ENCODE data around the gene PCNA.
"Not testable (repeated sequence)": the region's sequence is repeated elsewhere in the genome, so short reads cannot be mapped to it uniquely, and the experiment has no call there.

The PCNA gene

GRCh38 chr20:5078399-5078958, 41.3 kb downstream of the PCNA start:
- H3K4me1 ChIP-seq (ENCODE audit: insufficient read depth, low read length, poor library complexity, severe bottlenecking), result no peaks in the 10 kb centered on the region
- H3K79me2 ChIP-seq (ENCODE audit: insufficient read depth, low read length), result no peaks in the 10 kb centered on the region
- no peak overlapping the region for H3K4me3 ChIP-seq (ENCODE audit: low read length, poor library complexity, severe bottlenecking)
- no peaks in the 10 kb centered on the region for H3F3A ChIP-seq (ENCODE audit: low read depth)
- no peak overlapping the region for H2AFZ ChIP-seq (ENCODE audit: low read length)
- no peaks in the 10 kb centered on the region for H3K9me2 ChIP-seq (replicated peaks; ENCODE audit: low read depth, low read length)
- no peaks in the 10 kb centered on the region for H3K27me3 ChIP-seq (ENCODE audit: insufficient read depth, low read length, poor library complexity, severe bottlenecking)
- H3K9ac ChIP-seq (ENCODE audit: low read depth, low read length, poor library complexity, severe bottlenecking), result no peak overlapping the region
- no peaks in the 10 kb centered on the region for H4K20me1 ChIP-seq (ENCODE audit: insufficient read depth, low read length, poor library complexity, severe bottlenecking)
- H3K9me3 ChIP-seq (ENCODE audit: insufficient read depth, low read depth, low read length), result no peaks in the 10 kb centered on the region
- no peaks in the 10 kb centered on the region for H3K36me3 ChIP-seq (ENCODE audit: insufficient read depth, low read length)
- H3K4me2 ChIP-seq (ENCODE audit: low read depth, low read length, poor library complexity, severe bottlenecking), result peak overlapping the region; percentile 12
- TF ChIP-seq EZH2phosphoT487 (IDR thresholded peaks at IDR 0.05; ENCODE audit: borderline replicate concordance), result no peak
- TF ChIP-seq CTCF (conservative IDR thresholded peaks at IDR 0.05; ENCODE audit: low read length), result no peak

- H3K9me2 ChIP-seq (replicated peaks; ENCODE audit: low read depth, low read length), result no peaks in the 10 kb centered on the region
- no peaks in the 10 kb centered on the region for H3K79me2 ChIP-seq (ENCODE audit: insufficient read depth, low read length)
- no peak overlapping the region for H3K9ac ChIP-seq (ENCODE audit: low read depth, low read length, poor library complexity, severe bottlenecking)
- no peaks in the 10 kb centered on the region for H3K36me3 ChIP-seq (ENCODE audit: insufficient read depth, low read length)
- H3F3A ChIP-seq (ENCODE audit: low read depth), result no peaks in the 10 kb centered on the region
- H3K9me3 ChIP-seq (ENCODE audit: insufficient read depth, low read depth, low read length), result no peaks in the 10 kb centered on the region
- peak overlapping the region; percentile 12 for H3K4me2 ChIP-seq (ENCODE audit: low read depth, low read length, poor library complexity, severe bottlenecking)
- H4K20me1 ChIP-seq (ENCODE audit: insufficient read depth, low read length, poor library complexity, severe bottlenecking), result no peaks in the 10 kb centered on the region
- no peak for TF ChIP-seq CTCF (conservative IDR thresholded peaks at IDR 0.05; ENCODE audit: low read length)
- H2AFZ ChIP-seq (ENCODE audit: low read length), result peak overlapping the region; percentile 25; the same call in 1 of the 2 replicates
- H3K27me3 ChIP-seq (ENCODE audit: insufficient read depth, low read length, poor library complexity, severe bottlenecking), result no peaks in the 10 kb centered on the region
- H3K4me3 ChIP-seq (ENCODE audit: low read length, poor library complexity, severe bottlenecking), result no peak overlapping the region
- H3K4me1 ChIP-seq (ENCODE audit: insufficient read depth, low read length, poor library complexity, severe bottlenecking), result no peaks in the 10 kb centered on the region
Measured at GRCh38 chr20:5077761-5078387, 41.9 kb downstream of the PCNA start.

GRCh38 chr20:5076913-5077312, 42.8 kb downstream of the PCNA start:
- not testable (repeated sequence) for H3K9me3 ChIP-seq (ENCODE audit: insufficient read depth, low read depth, low read length); H2AFZ ChIP-seq (ENCODE audit: low read length); H3K9ac ChIP-seq (ENCODE audit: low read depth, low read length, poor library complexity, severe bottlenecking); H3K4me1 ChIP-seq (ENCODE audit: insufficient read depth, low read length, poor library complexity, severe bottlenecking); H4K20me1 ChIP-seq (ENCODE audit: insufficient read depth, low read length, poor library complexity, severe bottlenecking); H3K36me3 ChIP-seq (ENCODE audit: insufficient read depth, low read length); H3K9me2 ChIP-seq (replicated peaks; ENCODE audit: low read depth, low read length); H3F3A ChIP-seq (ENCODE audit: low read depth); H3K79me2 ChIP-seq (ENCODE audit: insufficient read depth, low read length); H3K4me2 ChIP-seq (ENCODE audit: low read depth, low read length, poor library complexity, severe bottlenecking); H3K27me3 ChIP-seq (ENCODE audit: insufficient read depth, low read length, poor library complexity, severe bottlenecking); H3K4me3 ChIP-seq (ENCODE audit: low read length, poor library complexity, severe bottlenecking)

- Histone ChIP-seq H3K36me3 (ENCODE audit: insufficient read depth, low read length) (no peaks in the 10 kb centered on the region), H3K9me3 (ENCODE audit: insufficient read depth, low read depth, low read length) (no peaks in the 10 kb centered on the region), H3K4me2 (ENCODE audit: low read depth, low read length, poor library complexity, severe bottlenecking) (no peak overlapping the region), H3K27me3 (ENCODE audit: insufficient read depth, low read length, poor library complexity, severe bottlenecking) (no peaks in the 10 kb centered on the region), H4K20me1 (ENCODE audit: insufficient read depth, low read length, poor library complexity, severe bottlenecking) (no peaks in the 10 kb centered on the region), H3K4me3 (ENCODE audit: low read length, poor library complexity, severe bottlenecking) (no peak overlapping the region), H3K4me1 (ENCODE audit: insufficient read depth, low read length, poor library complexity, severe bottlenecking) (no peaks in the 10 kb centered on the region), H3K9ac (ENCODE audit: low read depth, low read length, poor library complexity, severe bottlenecking) (no peak overlapping the region), H3K79me2 (ENCODE audit: insufficient read depth, low read length) (no peaks in the 10 kb centered on the region), H2AFZ (ENCODE audit: low read length) (no peak overlapping the region), H3F3A (ENCODE audit: low read depth) (no peaks in the 10 kb centered on the region), H3K9me2 (replicated peaks; ENCODE audit: low read depth, low read length) (no peaks in the 10 kb centered on the region)
- TF ChIP-seq CTCF (conservative IDR thresholded peaks at IDR 0.05; ENCODE audit: low read length) (no peak), EZH2phosphoT487 (IDR thresholded peaks at IDR 0.05; ENCODE audit: borderline replicate concordance) (no peak)
Measured at GRCh38 chr20:5074232-5074674, 45.5 kb downstream of the PCNA start.

Data from Loucy (cell line).